Right lobe of liver (tissue), 4 donors: Measurements from ENCODE around the gene MYO5A.

Experiments used
- CTCF ChIP-seq, 4 donors: fragments of 200-600 bp in 3 of 4; fragments of 450-650 bp in 1 of 4; IDR thresholded peaks; one replicate each; pipeline versions ENCODE4 v1.5.1 to v1.8.0; 2016 to 2022; ENCODE audit warnings: antibody characterized with exemption in 4 of 4, mild to moderate bottlenecking in 2 of 4
- POLR2A ChIP-seq: fragments of 450-650 bp; IDR thresholded peaks from one replicate; pipeline ENCODE4 v1.6.1; 2017; ENCODE audit warnings: antibody characterized with exemption, mild to moderate bottlenecking
- donor health status: DM: no; HTN: no; CAD: no.
- donor health status: DM: no; HTN: no; CAD: no.
- donor health status: DM: no; HTN: yes; CAD: no.

GRCh38 chr15:52421029-52421428, 107.7 kb downstream of the MYO5A start:
- TF ChIP-seq CTCF (IDR thresholded peaks at IDR 0.05): no peak
- TF ChIP-seq POLR2A: no peak
